DMS153 treated with DMSO at 0.1 percent for 48 hours (cell line): ENCODE results near the gene NELFE.
"Not testable (repeated sequence)": the region's sequence is repeated elsewhere in the genome, so short reads cannot be mapped to it uniquely, and the experiment has no call there.

ENCODE experiments used
- DNase-seq: peaks from one replicate; lab custom pipeline; 2025; ENCODE audit not compliant: unreplicated experiment; lab: John Stamatoyannopoulos, UW

The NELFE gene

DNA sequence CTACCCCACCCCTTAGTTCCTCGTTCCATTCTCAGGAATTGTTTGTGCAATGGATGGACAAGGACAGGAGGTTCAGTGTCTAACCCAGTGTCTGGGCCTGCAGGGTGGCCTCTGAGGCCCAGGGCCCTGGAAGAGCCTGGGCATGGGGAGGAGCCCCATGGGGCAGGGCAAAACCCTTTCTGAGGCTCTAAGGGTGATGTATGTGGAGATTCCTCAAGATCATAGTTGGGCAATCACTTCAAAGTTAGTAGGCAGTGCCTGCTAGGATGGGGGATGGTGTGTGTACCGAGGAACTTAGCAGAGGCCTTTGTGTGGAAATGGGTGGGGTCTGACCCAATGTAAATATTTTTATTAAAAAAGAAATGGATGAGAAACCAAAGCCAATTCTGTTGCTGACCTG, 38.0 kb downstream of the NELFE start:
- no peak for DNase-seq

DNA sequence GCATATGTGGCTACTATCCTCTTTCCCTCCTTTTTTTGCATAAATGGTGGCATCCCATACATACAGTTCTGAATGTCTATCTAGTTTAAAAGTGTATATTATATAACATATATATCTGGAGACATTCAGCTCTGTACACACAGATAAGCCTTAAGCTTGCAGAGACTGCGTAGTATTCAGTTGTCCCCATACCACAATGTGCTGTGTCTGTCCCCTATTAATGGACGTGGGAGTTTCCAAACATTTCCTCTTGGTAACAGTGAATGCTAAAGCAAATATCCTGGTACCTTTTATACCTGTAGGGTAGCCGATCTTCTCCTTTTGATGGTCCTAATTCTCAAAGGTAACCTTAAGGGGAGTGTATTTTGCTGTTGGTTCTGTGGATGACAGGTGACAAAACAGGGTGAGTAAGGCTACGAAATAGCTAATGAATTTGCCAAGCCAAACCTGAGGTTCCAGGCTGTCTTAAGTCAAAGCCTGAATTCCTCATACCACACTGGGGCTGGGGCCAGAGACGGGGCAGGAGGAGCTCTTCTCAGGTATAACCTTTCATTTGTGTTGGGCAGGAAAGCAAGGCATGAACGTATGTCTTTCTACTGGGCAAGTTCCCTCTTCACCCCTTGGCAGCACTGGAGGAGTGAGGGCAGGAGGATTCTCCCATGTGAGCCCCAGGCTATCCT, 39.0 kb downstream of the NELFE start:
- DNase-seq = no peak

DNA sequence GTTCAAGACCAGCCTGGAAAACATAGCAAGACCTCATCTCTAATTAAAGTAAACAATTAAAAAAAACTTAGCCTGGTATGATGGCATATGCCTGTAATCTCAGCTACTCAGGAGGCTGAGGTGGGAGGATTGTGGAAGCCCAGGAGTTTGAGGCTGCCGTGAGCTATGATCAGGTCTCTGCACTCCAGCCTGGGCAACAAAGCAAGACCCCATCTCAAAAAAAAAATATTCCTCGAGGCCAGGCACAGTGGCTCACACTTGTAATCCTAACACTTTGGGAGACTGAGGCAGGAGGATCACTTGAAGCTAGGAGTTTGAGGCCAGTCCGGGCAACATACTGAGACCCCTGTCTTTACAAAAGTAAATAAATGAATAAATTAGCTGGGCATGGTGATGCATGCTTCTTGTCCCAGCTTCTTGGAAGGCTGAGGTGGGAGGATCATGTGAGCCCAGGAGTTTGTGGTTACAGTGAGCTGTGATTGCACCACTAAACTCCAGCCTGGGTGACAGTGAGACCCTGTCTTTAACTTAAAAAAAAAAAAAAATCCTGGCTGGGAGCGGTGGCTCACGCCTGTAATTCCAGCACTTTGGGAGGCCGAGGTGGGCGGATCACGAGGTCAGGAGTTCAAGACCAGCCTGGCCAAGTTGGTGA, 40.6 kb downstream of the NELFE start:
- no peak for DNase-seq

DNA sequence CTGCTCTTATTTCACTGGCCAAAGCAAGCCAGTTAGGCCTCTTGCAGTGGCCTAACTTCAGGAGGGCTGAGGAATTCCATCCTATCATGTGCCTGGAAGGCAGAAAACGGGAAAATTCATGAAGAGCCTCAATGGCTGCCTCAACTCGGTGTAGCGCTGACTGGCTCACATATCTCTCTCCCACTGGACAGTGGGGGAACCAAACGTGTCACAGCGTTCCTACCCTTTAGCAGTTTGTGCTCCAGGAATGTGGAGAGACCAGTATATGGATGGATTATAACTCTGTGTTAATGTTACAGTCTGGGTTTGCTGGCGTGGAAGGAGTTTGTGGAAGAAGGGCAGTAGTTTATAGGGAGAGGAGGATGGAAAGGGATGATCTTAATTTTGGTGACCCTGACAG, 43.0 kb downstream of the NELFE start:
- DNase-seq = no peak

DNA sequence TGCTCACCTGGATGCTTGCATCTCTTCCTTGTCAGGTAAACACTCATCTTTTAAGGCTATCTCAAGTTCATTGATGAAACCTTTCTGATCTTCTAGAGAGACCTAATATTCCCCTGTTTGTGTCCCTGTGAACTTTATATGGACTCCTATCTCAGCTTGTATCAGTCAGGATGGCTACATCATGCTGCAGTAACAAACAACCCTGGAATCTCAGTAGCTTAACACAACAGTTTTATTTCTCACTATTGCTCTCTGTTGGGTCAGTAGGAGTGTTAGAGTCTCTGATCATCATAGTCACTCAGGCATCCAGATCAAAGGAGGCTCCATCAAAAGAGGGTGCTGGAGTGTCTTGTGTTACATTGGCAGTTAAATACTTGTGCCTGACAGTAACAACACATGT, 43.4 kb downstream of the NELFE start:
- DNase-seq = no peak

DNA sequence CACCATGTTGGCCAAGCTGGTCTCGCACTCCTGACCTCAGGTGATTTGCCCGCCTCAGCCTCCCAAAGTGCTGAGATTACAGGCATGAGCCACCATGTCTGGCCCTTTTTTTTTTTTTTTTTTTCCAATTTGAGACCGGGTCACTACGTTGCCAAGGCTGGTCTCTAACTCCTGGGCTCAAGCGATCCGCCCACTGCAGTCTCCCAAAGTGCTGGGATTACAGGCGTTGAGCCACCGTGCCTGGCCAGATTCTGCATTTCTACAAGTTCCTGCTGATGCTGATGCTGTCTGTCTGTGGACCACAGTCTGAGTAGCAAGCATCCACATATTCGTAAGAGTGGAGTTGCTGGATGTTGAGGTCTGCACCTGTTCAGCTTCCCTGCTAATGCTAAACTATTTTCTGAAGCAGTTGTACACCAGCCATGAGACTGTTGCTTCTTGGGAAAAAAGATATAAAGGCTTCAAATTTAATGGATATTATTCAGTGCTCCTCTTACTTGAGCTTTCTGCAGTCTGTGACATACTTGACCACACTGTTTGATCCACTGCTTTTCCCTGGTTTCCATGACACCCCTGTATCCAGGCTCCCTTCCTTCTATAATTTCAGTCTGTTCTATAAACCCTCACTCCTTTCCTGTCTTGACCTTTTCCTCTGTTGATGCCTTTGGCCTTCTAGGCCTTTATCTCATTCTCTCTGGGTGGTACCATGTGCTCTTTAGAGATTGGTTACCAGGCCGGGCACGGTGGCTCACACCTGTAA, 46.8 kb downstream of the NELFE start:
- DNase-seq = no peak

DNA sequence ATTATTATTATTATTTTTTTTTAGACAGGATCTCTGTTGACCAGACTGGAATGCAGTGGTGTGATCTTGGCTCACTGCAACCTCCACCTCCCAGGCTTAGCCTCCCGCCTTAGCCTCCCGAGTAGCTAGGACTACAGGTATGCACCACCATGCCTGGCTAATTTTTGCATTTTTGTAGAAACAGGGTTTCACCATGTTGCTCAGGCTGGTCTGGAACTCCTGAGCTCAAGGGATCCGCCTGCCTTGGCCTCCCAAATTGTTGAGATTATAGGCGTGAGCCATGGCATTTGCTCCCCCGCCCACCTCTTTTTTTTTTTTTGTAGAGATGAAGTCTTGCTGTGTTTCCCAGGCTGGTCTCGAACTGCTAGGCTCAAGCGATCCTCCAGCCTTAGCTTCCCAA, 49.5 kb downstream of the NELFE start:
- not testable (repeated sequence) for DNase-seq

DNA sequence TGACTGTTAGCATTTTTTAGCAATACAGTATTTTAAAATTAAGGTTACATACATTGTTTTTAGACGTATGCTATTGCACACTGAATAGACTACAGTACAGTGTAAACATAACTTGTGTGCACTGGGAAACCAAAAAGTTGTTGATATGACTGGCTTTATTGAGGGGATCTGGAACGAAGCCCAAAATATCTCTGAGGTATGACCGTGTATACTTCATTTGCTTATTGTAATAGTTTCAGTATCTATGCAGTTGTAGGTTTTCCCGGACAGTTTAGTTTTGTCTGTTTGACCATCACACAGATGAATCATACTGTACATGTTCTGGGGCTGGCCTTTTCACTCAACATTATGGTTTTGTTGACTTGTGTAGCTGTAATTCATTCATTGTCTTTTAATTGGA, 50.0 kb downstream of the NELFE start:
- DNase-seq = no peak

DNA sequence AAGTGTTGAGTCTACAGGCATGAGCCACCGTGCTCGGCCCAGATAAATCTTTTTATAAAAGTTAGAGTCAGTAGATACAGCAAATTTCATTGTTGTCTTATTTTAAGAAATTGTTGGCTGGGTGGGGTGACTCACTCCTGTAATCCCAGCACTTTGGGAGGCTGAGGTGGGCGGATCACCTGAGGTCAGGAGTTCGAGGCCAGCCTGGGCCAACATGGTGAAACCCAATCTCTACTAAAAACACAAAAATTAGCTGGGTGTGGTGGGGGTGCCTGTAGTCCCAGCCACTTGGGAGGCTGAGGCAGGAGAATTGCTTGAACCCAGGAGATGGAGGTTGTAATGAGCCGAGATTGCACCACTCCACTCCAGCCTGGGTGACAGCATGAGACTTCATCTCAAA, 50.5 kb downstream of the NELFE start:
- not testable (repeated sequence) for DNase-seq

DNA sequence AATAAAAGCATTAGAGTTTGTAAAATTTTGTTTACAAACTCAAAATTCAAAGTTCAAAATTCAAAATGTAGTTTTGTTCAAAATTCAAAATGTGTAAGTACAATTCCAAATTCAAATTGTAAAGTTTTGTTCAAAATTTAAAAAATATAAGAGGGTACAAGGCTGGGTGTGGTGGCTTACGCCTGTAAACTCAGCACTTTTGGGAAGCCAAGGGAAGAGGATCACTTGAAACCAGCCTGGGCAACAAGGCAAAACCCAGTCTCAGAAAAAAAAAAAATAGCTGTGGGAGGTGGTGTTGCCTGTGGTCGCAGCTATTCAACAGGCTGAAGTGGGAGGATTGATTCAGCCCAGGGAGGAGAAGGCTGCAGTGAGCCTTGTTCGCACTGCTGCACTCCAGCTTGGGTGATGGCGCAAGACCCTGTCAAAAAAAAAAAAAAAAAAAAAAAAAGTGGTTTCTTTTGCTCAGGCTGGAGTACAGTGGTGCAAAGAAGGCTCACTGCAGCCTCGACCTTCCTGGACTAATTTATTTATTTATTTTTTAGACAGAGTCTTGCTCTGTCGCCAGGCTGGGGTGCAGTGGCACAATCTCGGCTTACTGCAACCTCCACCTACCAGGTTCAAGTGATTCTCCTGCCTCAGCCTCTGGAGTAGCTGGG, 51.5 kb downstream of the NELFE start:
- DNase-seq = no peak

DNA sequence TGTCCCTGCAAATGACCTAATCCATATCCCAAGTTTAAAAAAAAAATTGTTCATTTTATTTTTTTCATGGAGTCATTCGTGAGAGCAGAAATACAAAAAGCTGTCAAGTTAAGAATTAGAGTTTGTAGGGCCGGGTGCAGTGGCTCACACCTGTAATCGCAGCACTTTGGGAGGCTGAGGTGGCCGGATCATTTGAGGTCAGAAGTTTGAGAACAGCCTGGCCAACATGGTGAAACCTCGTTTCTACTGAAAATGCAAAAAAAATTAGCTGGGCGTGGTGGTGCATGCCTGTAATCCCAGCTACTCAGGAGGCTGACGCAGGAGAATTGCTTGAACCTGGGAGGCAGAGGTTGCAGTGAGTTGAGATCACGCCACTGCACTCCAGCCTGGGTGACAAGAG, 52.0 kb downstream of the NELFE start:
- not testable (repeated sequence) for DNase-seq

DNA sequence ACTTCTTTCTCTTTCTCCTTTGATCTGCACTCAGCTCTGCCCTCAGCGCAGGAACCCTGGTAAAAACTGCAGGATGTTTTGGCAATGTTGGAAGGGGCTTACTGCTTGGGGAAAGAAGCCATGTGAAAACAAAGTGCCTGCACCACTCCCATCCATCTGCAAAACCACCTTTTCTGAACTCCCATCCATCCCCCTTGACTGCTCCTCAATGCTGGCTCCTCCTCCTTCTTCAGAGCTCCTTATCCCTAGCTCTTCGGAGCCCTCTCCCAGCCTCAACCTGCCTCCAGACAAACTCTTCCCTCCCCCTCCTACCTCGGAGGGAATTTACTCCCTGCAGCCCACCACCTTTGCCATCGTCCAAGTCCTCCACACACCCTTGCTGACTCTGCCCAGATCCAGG, 52.6 kb downstream of the NELFE start:
- DNase-seq = no peak

DNA sequence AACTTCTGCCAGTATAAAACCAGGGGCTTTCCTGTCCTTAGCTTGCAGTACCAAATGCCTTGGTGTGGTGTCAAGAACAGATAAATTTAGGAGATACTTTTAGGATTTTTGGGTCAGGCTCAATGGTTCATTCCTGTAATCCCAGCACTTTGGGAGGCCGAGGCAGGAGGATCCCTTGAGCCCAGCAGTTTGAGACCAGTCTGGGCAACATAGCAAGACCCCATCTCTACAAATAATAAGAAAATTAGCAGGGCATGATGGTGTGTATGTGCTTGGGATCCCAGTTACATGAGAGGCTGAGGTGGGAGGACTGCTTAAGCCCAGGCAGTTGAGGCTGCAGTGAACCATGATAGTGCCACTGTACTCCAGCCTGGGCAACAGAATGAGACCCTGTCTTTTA, 53.7 kb downstream of the NELFE start:
- DNase-seq = no peak

DNA sequence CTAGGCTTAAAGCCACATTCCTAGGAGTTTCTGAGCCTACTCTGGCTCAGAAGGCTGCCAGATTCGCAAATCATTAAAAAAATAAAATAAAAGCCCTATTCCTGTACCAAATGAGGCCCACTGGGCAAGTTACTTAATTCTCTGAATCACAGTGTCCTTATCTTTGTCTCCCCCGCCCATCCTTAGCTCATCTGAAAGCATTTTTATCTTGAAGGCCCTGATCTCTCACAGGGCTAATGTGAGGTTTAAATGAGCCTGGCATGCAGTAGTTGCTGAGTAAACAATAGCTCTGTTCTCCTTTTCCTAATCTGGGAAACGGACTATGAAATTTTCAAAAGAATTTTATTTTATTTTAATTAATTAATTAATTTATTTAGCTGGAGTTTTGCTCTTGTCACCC, 54.8 kb downstream of the NELFE start:
- DNase-seq = no peak
